Measurements from ENCODE around the gene NUBPL. TPM values are rescaled to one million over a fixed set of nuclear protein-coding genes. Genes with fewer than 3 reads are reported as not detected.
A peak's percentile ranks its signal among the peaks of the same experiment; 100 is the strongest.

Gene NUBPL
- total RNA-seq, 3 donors from 2014 or later = 10.8 to 15.1 (median 12.0) TPM

DNA sequence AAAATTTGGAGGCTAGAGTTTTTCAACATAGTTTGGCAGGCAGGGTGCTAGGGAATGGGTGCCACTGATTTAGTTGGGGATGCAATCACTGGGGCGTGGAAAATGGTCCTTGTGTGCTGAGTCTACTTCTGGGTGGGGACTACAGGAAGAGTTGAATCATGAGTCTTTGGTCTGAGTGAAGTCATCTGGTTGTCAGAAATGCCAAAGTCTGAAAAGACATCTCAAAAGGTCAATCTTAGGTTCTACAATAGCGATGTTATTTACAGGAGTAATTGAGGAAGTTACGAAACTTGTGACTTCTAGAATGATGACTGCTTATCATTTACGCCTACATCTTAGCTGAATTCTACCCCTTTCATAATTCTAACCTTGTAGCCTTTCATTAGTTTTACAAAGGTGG lies 209.1 kb downstream of the NUBPL start:
- TF ChIP-seq, protein P1, sequence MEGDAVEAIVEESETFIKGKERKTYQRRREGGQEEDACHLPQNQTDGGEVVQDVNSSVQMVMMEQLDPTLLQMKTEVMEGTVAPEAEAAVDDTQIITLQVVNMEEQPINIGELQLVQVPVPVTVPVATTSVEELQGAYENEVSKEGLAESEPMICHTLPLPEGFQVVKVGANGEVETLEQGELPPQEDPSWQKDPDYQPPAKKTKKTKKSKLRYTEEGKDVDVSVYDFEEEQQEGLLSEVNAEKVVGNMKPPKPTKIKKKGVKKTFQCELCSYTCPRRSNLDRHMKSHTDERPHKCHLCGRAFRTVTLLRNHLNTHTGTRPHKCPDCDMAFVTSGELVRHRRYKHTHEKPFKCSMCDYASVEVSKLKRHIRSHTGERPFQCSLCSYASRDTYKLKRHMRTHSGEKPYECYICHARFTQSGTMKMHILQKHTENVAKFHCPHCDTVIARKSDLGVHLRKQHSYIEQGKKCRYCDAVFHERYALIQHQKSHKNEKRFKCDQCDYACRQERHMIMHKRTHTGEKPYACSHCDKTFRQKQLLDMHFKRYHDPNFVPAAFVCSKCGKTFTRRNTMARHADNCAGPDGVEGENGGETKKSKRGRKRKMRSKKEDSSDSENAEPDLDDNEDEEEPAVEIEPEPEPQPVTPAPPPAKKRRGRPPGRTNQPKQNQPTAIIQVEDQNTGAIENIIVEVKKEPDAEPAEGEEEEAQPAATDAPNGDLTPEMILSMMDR (IDR thresholded peaks at IDR 0.05) = no peak
- ATAC-seq (peak; percentile 76), DNase-seq (no peak)
- H3K9me3 ChIP-seq = no peaks in the 10 kb centered on the region
- H3K4me3 ChIP-seq = no peak overlapping the region
- H3K36me3 ChIP-seq (ENCODE audit: low read depth) = no peaks in the 10 kb centered on the region
- H3K4me1 ChIP-seq (ENCODE audit: low read depth) = no peaks in the 10 kb centered on the region
- intact Hi-C loops (cut with DNase I, micrococcal nuclease) = no loop called here

DNA sequence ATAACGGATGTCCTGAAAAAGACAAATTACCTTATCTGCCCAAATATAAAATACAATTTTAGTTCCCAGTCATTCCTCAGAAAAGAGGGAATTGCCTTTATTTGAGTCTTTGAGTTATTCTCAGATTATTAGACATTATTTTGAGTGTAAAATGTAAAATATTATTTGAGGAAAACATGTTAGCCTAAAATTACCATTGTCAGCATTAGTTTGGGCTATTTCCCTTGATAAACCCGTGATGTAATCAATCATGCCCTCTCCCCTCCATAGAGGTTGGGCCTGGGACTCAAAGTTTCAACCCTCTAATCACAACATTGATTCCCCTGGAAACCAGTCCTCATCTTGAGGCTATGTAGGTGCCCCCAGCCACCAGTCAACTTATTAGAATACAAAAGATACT lies 213.4 kb downstream of the NUBPL start:
- Histone ChIP-seq H3K4me1 (ENCODE audit: low read depth) (no peaks in the 10 kb centered on the region), H3K4me3 (no peak overlapping the region), H3K36me3 (ENCODE audit: low read depth) (no peaks in the 10 kb centered on the region), H3K9me3 (no peaks in the 10 kb centered on the region)
- TF ChIP-seq, protein P1 (IDR thresholded peaks at IDR 0.05) = no peak
- DNase-seq = no peak
- no peak for ATAC-seq
- intact Hi-C loops (cut with DNase I, micrococcal nuclease) = no loop called here

DNA sequence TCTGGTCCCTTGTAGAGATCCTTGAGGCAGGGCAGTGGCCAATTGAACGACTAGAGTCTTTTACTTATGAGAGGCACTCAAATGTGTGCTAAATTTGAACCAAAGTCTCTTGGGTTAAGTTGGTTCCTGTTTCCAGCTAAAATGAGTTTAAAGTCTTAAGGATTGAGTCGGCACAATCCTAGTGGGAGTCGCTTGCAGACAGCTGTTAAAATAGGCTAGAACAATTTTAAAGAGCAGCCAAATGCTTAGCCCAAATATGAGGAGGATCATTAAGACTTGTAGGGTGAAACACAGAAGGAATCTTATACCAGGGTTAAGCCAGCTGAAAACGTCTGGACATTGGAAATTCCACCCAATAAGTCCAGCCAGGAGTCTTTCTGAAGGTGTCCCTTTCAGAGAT lies 216.1 kb downstream of the NUBPL start:
- H3K36me3 ChIP-seq (ENCODE audit: low read depth) = no peaks in the 10 kb centered on the region
- no peak overlapping the region for H3K4me3 ChIP-seq
- DNase-seq (no peak), ATAC-seq (no peak)
- TF ChIP-seq, protein P1 (IDR thresholded peaks at IDR 0.05) = no peak
- peaks cover 17% of the 10 kb centered on the region for H3K9me3 ChIP-seq
- H3K4me1 ChIP-seq (ENCODE audit: low read depth) = no peaks in the 10 kb centered on the region
- intact Hi-C loops (cut with DNase I, micrococcal nuclease) = no loop called here

DNA sequence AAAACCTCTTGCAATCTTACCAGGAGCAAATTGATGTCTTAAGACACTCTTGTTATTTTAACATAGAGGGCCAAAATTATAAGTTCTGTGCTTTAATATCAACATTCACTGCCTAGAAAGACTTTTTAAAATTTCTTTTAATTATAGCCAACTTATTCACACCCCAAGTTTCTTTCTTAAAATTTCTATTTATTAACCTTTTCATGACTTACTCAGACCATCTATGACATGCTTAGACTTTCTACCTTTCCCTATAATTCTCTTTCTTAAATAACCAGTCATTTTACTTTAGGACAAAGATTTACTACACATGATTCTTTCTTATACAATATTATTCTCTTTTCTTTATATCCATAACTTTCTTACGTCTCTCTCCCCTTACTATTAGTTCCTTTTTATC lies 220.4 kb downstream of the NUBPL start:
- intact Hi-C loops (cut with DNase I, micrococcal nuclease) = no loop called here
- no peaks in the 10 kb centered on the region for H3K36me3 ChIP-seq (ENCODE audit: low read depth)
- H3K4me3 ChIP-seq = no peak overlapping the region
- TF ChIP-seq, protein P1 (IDR thresholded peaks at IDR 0.05) = no peak
- peaks cover 20% of the 10 kb centered on the region for H3K9me3 ChIP-seq
- DNase-seq (no peak), ATAC-seq (no peak)
- H3K4me1 ChIP-seq (ENCODE audit: low read depth) = no peaks in the 10 kb centered on the region

DNA sequence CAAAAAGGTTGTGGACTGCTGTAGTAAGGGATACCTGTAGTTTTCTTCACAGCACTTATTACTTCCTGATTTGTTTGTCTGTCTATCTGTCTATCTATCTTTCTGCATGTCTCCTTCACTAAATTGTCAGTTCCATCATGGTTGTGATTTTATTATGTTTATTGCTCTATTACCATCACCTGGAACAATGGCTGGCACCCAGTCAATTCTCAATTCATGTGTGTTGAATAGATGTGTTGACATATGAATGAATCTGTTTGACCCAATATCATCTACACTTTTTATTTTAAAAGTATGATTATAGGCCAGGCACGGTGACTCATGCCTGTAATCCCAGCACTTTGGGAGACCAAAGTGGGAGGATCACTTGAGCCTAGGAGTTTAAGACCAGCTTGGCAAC lies 224.4 kb downstream of the NUBPL start:
- no peaks in the 10 kb centered on the region for H3K4me1 ChIP-seq (ENCODE audit: low read depth)
- intact Hi-C loops (cut with DNase I, micrococcal nuclease) = no loop called here

More for the DNA sequence above, 224.4 kb downstream of the NUBPL start:
- Histone ChIP-seq H3K36me3 (ENCODE audit: low read depth) (no peaks in the 10 kb centered on the region), H3K4me3 (no peak overlapping the region), H3K9me3 (peaks cover 20% of the 10 kb centered on the region)
- DNase-seq (peak in 1 of 3 donors; percentile 27), ATAC-seq (no peak)
- TF ChIP-seq, protein P1 (IDR thresholded peaks at IDR 0.05) = no peak

All from mucosa of descending colon (tissue), 3 donors.